HG02973 (cell line): Measurements from ENCODE around the gene BMP5.

Experiments used
- ATAC-seq: cut with Tn5 transposase; IDR thresholded peaks from one replicate; pipeline ENCODE4 v1.9.1; 2021; ENCODE audit warnings: moderate library complexity; ENCODE audit not compliant: unreplicated experiment

Gene BMP5

GRCh38 chr6:55818482-55818881 is 56.9 kb downstream of the BMP5 start:
- no peak for ATAC-seq

GRCh38 chr6:55812509-55812908 is 62.9 kb downstream of the BMP5 start:
- ATAC-seq = no peak

DNA sequence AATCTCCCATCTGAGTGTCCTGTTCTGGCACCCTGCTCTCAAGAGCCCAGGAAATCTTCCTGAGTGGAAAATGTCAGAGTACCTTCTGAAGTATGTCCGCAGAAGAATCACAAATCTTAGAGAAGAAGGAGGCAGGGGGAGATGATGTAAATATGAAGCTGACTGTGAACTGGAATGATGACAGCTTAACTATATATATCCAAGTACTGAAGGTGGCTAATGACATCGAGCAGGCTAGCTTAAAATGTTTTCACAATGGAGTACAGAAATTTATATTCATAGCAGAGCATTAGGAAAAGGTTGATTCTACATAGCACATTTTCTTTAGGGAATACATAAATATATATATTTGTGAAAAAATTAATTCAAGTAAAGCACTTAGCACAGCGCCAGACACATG is 64.3 kb downstream of the BMP5 start:
- ATAC-seq = no peak

GRCh38 chr6:55802259-55802658 is 73.1 kb downstream of the BMP5 start:
- ATAC-seq = no peak

GRCh38 chr6:55798571-55798970 is 76.8 kb downstream of the BMP5 start:
- ATAC-seq = no peak

- ATAC-seq = no peak
These were observed 81.1 kb downstream of the BMP5 start for GRCh38 chr6:55794136-55794812.

DNA sequence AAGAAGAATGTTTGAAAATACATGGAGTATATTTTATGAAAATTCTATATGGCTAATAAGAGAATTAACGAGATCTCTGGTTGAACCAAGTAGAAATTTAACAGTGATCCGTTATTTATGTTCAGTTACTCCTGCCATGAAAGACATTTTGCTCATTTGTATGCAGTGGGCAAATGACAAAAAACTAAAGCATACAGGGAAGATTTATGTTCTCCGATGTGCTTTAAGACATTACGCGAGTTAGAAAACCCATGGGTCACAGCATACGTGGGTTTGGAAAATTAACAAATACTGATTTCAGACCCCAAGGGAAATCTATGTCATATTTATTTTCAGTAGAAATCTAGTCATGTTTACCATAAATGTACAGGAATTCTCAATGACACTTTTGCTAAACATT is 90.1 kb downstream of the BMP5 start:
- no peak for ATAC-seq

DNA sequence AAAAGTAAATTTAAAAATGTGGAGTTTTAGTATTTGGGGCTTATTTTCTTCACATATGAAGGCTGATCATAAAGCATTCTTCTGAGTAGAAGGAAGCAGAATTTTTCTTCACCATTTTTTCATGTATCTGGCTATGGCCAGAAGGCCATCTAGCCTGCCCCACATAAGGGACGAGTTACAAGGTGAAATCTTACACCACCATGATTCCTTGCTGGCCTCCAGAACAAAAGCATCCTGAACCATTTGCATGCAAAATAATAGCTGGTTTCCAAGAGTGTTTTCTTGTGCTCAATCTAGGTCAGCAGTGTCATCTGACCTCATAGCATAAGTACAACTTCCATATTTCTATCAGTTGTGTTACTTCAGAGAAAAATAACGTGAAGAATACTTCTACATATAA is 93.1 kb downstream of the BMP5 start:
- ATAC-seq = no peak

GRCh38 chr6:55778705-55779104 is 96.7 kb downstream of the BMP5 start:
- ATAC-seq = no peak

DNA sequence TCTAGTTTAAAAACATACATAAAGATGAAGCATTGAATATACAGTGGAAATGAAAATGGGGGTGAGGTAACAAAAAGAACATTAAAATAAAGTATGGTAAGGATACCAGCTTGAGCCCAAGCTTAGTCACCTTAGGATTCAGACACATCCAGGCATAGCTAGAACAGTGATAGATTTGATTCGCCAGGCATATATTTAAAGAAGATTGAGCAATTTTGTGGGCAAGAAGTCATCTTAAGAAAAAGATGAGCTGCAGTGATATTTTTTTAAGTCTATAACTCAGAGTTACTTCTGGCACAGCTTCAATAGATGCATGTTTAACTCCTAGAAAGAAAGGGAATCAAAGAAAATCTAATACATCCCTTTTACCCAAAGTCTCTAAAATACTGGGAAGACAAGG is 97.9 kb downstream of the BMP5 start:
- ATAC-seq = no peak

- ATAC-seq = no peak
These were observed 99.3 kb downstream of the BMP5 start for GRCh38 chr6:55776113-55776512.

DNA sequence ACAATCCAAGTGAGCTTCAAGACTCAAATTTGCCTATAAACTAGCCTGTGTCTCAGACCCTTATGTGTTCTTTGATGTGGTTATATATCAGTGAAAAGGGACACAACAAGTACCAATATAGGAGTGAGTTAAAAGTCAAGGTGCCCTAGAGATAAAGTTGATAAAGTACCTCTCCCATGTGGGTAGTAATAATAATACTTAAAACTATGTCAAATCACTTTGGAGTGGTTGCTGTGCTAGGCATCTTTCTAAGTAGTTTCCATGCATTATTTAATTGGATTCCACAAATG is 100.4 kb downstream of the BMP5 start:
- ATAC-seq = no peak

DNA sequence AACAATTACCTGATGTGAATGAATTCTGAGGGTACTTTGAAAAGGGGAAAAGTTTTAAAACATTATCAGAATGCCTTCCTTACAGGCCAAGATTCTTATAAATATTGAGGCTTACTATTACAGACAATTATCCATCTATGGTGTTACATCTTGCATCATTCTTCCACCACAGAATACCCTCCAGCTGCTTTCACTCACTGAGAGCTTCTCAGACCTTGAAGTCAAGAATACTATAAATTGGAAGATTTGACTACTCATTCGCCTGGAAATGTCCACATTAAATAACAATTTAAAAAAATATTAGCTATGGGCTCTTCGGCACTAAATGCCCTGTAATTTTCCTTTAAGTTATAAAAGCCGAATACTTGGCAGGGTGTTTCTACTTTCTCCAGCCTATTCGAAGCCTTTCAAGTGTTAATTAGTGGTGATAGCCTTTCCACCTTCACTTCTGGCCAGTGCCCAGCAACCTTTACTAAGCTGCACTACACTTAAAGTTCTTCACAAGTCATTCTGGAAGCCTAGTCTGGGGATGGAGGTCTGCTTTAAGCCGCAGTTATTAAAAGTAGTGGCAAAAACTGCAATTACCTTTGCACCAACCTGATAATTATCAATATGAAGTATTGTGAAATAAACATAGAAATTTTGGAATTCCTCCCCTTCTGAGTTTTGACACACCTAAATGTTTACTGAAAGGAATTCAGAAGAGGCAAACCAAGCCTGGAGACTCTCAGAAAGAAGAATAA is 100.9 kb downstream of the BMP5 start:
- no peak for ATAC-seq

GRCh38 chr6:55773620-55774216 is 101.7 kb downstream of the BMP5 start:
- no peak for ATAC-seq

- ATAC-seq = no peak
These were observed 102.7 kb downstream of the BMP5 start for GRCh38 chr6:55772730-55773129.

DNA sequence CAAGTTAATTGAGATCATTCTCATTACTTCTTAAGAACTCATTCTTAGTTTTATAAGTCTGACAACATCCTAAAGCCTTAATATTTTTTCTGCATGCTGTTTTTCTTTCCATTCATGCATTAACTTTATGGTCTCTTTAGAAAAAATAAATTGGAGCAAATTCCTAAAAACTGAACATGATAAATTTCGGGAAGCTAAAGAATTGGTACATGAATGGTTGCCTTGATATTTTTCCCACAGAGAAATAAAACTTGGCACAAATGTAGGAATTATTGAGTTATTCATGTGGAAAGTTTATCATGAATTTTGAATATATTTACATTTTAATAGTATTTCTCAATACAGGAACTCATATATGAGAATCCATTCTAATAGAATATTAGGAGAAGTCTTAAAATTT is 115.9 kb downstream of the BMP5 start:
- no peak for ATAC-seq

DNA sequence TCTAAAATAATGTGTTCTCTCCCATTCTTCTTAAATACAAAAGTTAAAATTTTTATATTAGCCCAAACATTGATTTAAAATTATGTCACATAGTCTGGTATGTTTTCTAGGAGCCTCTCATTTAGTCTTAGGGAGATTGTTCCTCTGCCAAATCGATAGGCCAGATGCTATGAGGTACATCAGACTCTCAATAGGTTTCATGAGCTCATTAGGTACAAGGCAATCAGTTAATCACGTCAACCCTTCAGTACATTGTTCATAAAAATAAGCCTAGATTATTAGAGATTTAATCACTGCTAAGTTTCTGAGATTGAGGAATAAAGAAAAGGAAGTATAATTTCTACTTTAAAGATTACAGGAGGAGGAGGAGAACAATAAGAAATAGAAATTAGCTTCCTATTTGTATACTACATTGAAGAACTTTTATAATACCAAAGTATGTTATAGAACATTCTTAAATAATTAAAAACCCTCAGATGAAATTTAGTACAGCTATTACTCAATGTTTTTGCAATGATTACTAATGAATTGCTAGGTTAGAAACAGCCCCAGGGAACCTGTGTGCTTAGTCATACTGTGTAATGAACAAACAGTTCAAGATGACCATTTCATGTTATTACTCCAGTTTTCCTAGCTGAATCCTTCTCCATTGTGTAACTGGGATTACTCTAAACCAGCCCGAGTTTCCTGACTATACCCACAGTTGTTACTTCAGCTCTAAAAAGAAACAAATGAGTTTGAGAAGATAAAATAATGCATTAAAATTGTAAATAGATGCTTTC is 117.0 kb downstream of the BMP5 start:
- no peak for ATAC-seq

DNA sequence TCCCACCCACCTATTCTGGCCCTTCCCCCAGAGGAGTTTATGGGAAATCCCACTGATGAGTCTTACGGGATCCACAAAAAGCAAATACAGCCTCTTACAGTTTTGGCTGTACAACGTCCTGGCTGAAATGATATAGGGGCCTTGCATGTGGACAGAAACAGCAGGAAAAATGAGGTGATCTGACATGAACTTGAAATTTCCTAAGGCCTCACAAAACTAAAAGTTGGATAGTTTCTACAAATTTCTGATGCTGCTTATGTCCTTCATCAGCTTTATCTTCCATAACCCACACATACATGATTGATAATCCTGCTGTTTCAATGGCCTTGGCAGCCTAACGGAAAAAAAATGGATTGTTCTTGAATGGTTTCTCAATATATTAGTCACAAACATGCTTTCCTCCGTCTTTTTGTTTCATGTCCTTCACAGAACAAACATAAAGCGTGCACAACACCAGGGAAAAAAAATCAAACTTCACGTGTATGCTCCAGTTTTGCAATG is 118.8 kb downstream of the BMP5 start:
- ATAC-seq = no peak

GRCh38 chr6:55748880-55749279 is 126.5 kb downstream of the BMP5 start:
- no peak for ATAC-seq

- no peak for ATAC-seq
These were observed 128.9 kb downstream of the BMP5 start for GRCh38 chr6:55746473-55746872.

DNA sequence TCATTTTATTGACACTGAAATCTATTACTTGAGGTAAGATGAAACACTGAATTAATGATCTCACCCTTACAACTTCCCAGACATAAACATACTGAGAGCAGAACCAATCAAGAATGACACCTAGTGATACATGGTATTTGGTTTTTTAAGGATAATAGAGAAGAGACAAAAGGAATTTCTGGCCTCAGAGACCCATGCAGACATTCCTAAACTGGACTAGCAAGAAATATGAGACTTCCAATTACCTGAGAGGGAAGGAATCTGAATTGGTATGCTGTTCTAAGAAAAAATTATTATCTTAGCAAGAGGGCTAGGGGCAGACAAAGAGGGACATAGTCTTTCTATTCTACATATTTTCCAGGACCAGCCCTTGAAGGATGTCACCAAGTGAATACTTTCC is 141.1 kb downstream of the BMP5 start:
- ATAC-seq = no peak

GRCh38 chr6:55729665-55730064 is 145.7 kb downstream of the BMP5 start:
- no peak for ATAC-seq
